GM12878 (cell line): ENCODE measurements around the gene SESN3. TPM values are rescaled to one million over a fixed set of nuclear protein-coding genes. Genes with fewer than 3 reads are reported as not detected.

Experiments
- ATAC-seq: fragments of 200-7000 bp; cut with Tn5 transposase; 3 replicates; pipeline ENCODE4 v1.9.1; 2020; ENCODE audit warnings: mild to moderate bottlenecking, moderate library complexity
- BruUV-seq: library from RNA; stranded (reverse); fragments of 400-500 nt; replicated peaks from 2 replicates; lab custom pipeline; 2021; lab: Mats Ljungman, UMichigan
- CTCF ChIA-PET: fragments of 300-600 bp; sonication (Branson Sonifier 250); formaldehyde crosslinking; extraction: SDS; loops from one replicate; lab custom pipeline; 2021; ENCODE audit warnings: inconsistent platforms; lab: Yijun Ruan, JAX
- POLR2A ChIA-PET: fragments of 350-600 bp; formaldehyde crosslinking; extraction: SDS; loops from one replicate; lab custom pipeline; 2021; ENCODE audit warnings: inconsistent platforms; lab: Charles Lee
- RAD21 ChIA-PET: fragments of 300-600 bp; sonication (Branson Sonifier 250); formaldehyde crosslinking; loops from one replicate; lab custom pipeline; 2023; ENCODE audit warnings: antibody characterized with exemption; ENCODE audit not compliant: unreplicated experiment; lab: Charles Lee
- SMC1A ChIA-PET: fragments of 300-600 bp; sonication (Branson Sonifier 250); formaldehyde crosslinking; loops from one replicate; lab custom pipeline; 2023; ENCODE audit not compliant: unreplicated experiment, uncharacterized antibody; lab: Charles Lee
- DNase-seq: peaks from one replicate; pipeline ENCODE4 v3.0.0-alpha.2; 2011; ENCODE audit warnings: low read depth, low spot score
- FAIRE-seq: peaks from 3 replicates; lab custom pipeline; 2011; peaks lifted over from hg19 to GRCh38; lab: Jason Lieb, UNC
- H2AFZ ChIP-seq: 2 replicates; pipeline ENCODE4 v1.6.0; 2011; ENCODE audit warnings: low read depth, low read length, control low read depth; ENCODE audit not compliant: control insufficient read depth
- H3K27ac ChIP-seq: 2 replicates; pipeline ENCODE4 v1.5.1; 2011; ENCODE audit warnings: control low read depth; ENCODE audit not compliant: control insufficient read depth, insufficient read depth
- H3K27me3 ChIP-seq, 2 experiments: replicated peaks in 1 of 2; 2 replicates each; pipeline versions ENCODE4 v1.6.0 to v1.6.1; 2011; ENCODE audit warnings: low read length in 1 of 2; ENCODE audit not compliant: control insufficient read depth in 2 of 2, insufficient read depth in 2 of 2
- H3K36me3 ChIP-seq, 2 experiments: 2 replicates each; pipeline ENCODE4 v1.5.1; 2011; ENCODE audit warnings: low read length in 1 of 2; ENCODE audit not compliant: control insufficient read depth in 2 of 2, insufficient read depth in 2 of 2
- H3K4me1 ChIP-seq: 2 replicates; pipeline ENCODE4 v1.6.1; 2011; ENCODE audit warnings: mild to moderate bottlenecking, low read length, moderate library complexity, mixed read lengths; ENCODE audit not compliant: control insufficient read depth, insufficient read depth
- H3K4me2 ChIP-seq: 2 replicates; pipeline ENCODE4 v1.6.0; 2011; ENCODE audit warnings: control low read depth; ENCODE audit not compliant: control insufficient read depth, insufficient read depth
- H3K4me3 ChIP-seq: fragments of 200-600 bp; sonication (generic); 2 replicates; pipeline ENCODE4 v1.5.1; 2016
- H3K79me2 ChIP-seq: 2 replicates; pipeline ENCODE4 v1.6.0; 2011; ENCODE audit warnings: low read length; ENCODE audit not compliant: control insufficient read depth, insufficient read depth
- H3K9ac ChIP-seq: 2 replicates; pipeline ENCODE4 v1.8.0; 2011; ENCODE audit warnings: low read length, control low read depth, mixed read lengths; ENCODE audit not compliant: control insufficient read depth, insufficient read depth
- H3K9me3 ChIP-seq: replicated peaks from 3 replicates; pipeline ENCODE4 v1.5.1; 2011; ENCODE audit warnings: mild to moderate bottlenecking, low read length; ENCODE audit not compliant: control insufficient read depth, insufficient read depth
- H4K20me1 ChIP-seq: 2 replicates; pipeline ENCODE4 v1.6.0; 2011; ENCODE audit not compliant: control insufficient read depth, insufficient read depth
- BACH1 ChIP-seq: fragments of 450-650 bp; IDR thresholded peaks from 2 replicates; pipeline ENCODE4 v1.6.1; 2017; ENCODE audit warnings: mild to moderate bottlenecking, borderline replicate concordance
- BCL11A ChIP-seq: IDR thresholded peaks from 2 replicates; pipeline ENCODE4 v1.6.1; 2011; ENCODE audit warnings: low read depth, low read length
- EP300 ChIP-seq, 2 experiments: fragments of 150-350 bp in 1 of 2; IDR thresholded peaks; 2 replicates each; pipeline ENCODE4 v1.6.1; 2011 to 2012; ENCODE audit warnings: low read depth in 2 of 2, low read length in 2 of 2, borderline replicate concordance in 1 of 2, improper control_type of control experiment in 1 of 2, inconsistent platforms in 1 of 2; ENCODE audit not compliant: control insufficient read depth in 1 of 2
- USF1 ChIP-seq: IDR thresholded peaks from 2 replicates; pipeline ENCODE4 v1.6.1; 2011; ENCODE audit warnings: borderline replicate concordance, low read depth, mild to moderate bottlenecking, moderate library complexity, mixed read lengths, low read length; ENCODE audit not compliant: insufficient read depth; ENCODE audit errors: extremely low read length
- ZNF24 ChIP-seq: fragments of 450-650 bp; IDR thresholded peaks from 2 replicates; pipeline ENCODE4 v1.6.1; 2017; ENCODE audit warnings: antibody characterized with exemption, mild to moderate bottlenecking
- WGBS: methylation state at CpG from one replicate; pipeline ENCODE4 v1.1.6; 2016; ENCODE audit warnings: low lambda C conversion rate; ENCODE audit not compliant: insufficient replicate concordance, insufficient coverage; ENCODE audit errors: missing lambda C conversion rate; 5-methylcytosine and 5-hydroxymethylcytosine counted together
- in situ Hi-C: fragments of 300-500 bp; cut with MboI; formaldehyde crosslinking; loops from 9 replicates; pipeline ENCODE4 v1.14.3; 2018; ENCODE audit warnings: mixed read lengths
- intact Hi-C: fragments of 100-400 bp; cut with micrococcal nuclease; formaldehyde crosslinking; loops from one replicate; pipeline ENCODE4 v1.14.2; 2022; ENCODE audit not compliant: unreplicated experiment
- polyA plus RNA-seq, 11 experiments: library from polyadenylated mRNA; depleted of rRNA in 4 of 11; unstranded in 6 of 11; stranded (reverse) in 5 of 11; fragments of >200 nt; fragmentation: Nextera tagmentation in 4 of 11; fragmentation: Illumina TruSeq in 1 of 11; extraction: Ambion mirVana in 4 of 11; extraction: Trizol in 1 of 11; gene quantifications; 1 replicate in 1 of 11; 2 replicates in 10 of 11; pipeline versions ENCODE4 v1.2.1 to v1.2.3, GENCODE V29; 2011 to 2016; ENCODE audit warnings: inconsistent platforms in 2 of 11, missing spikeins in 2 of 11, low read depth in 1 of 11
- total RNA-seq, 4 experiments: library from RNA; depleted of rRNA in 3 of 4; stranded (reverse); fragments of >200 nt in 3 of 4; fragmentation: Illumina TruSeq in 1 of 4; extraction: Trizol in 1 of 4; gene quantifications; 2 replicates each; pipeline versions ENCODE4 v1.2.1 to v1.2.3, GENCODE V29; 2013 to 2021
- TF ChIP-seq, protein P1 (sequence below): fragments of 450-650 bp; IDR thresholded peaks from 2 replicates; pipeline ENCODE4 v1.6.1; 2017; ENCODE audit warnings: mild to moderate bottlenecking, low read depth, inconsistent platforms; ENCODE audit not compliant: poor library complexity, severe bottlenecking

SESN3 gene
- total and polyA plus RNA-seq, 10 of the 15 experiments (the other 5 are each of a cell fraction or from before 2014, with no cell fraction given) = 0.64 to 6.7 (median 3.0) TPM

DNA sequence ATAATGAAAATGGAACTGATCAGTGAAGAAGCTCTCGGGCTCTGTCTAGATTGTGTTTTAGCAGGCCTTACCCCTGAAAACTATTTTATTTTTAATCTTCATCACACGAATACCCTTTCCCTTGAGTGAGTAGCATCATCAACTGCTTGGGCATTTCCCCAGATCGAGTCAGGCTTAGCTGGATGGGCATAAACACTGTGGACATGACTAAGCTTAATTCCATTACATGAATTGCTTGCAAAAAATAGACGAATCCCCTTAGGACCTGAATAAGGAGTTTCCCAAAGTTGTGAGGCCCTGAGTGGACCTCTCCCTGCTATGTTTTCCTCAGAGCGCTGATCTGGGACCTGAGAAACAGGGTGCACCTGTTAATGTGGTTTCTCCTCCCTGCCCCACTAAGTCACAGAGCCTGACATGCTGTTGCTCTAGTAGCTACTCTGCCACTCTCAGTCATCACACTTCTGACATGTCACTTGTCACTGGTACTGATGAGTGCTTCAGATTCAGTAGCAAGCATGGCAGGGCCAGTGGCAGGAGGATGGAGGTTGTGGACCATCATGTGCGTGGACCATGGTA is 87.8 kb downstream of the SESN3 start:
- 0 out of 4 replicates have a peak, but pooled peaks cover 0 to 2% of the 10 kb centered on the region in 2 experiments for H3K27me3 ChIP-seq
- in situ Hi-C loops = no loop called here
- no peak overlapping the region for H3K9ac ChIP-seq
- no peaks in the 10 kb centered on the region for H3K79me2 ChIP-seq
- no peak for ATAC-seq
- intact Hi-C loops = no loop called here
- TF ChIP-seq BACH1 = no peak
- TF ChIP-seq, protein P1, sequence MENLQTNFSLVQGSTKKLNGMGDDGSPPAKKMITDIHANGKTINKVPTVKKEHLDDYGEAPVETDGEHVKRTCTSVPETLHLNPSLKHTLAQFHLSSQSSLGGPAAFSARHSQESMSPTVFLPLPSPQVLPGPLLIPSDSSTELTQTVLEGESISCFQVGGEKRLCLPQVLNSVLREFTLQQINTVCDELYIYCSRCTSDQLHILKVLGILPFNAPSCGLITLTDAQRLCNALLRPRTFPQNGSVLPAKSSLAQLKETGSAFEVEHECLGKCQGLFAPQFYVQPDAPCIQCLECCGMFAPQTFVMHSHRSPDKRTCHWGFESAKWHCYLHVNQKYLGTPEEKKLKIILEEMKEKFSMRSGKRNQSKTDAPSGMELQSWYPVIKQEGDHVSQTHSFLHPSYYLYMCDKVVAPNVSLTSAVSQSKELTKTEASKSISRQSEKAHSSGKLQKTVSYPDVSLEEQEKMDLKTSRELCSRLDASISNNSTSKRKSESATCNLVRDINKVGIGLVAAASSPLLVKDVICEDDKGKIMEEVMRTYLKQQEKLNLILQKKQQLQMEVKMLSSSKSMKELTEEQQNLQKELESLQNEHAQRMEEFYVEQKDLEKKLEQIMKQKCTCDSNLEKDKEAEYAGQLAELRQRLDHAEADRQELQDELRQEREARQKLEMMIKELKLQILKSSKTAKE = no peak
- TF ChIP-seq ZNF24 = no peak
- TF ChIP-seq EP300 (IDR thresholded peaks at IDR 0.05; ENCODE audit: borderline replicate concordance in 1 of 2, control insufficient read depth in 1 of 2, low read depth in 2 of 2, low read length in 2 of 2) = no peak
- no peak for TF ChIP-seq BCL11A
- TF ChIP-seq USF1 = no peak
- H2AFZ ChIP-seq = no peak overlapping the region
- no TSS peak for BruUV-seq
- SMC1A ChIA-PET = interaction anchor here (1.0 to 8.3 kb wide), 4 partner anchors 16 to 520 kb away, joined by 3 to 170 read pairs (median 4); partner anchors contain the start of gene SRSF8
- H3K36me3 ChIP-seq = no peaks in the 10 kb centered on the region
- no peaks in the 10 kb centered on the region for H3K4me1 ChIP-seq
- no peak overlapping the region for H3K4me3 ChIP-seq
- no peak overlapping the region for H3K4me2 ChIP-seq
- CTCF ChIA-PET = interaction anchor here (0.8 to 24.1 kb wide), 4 partner anchors 7 to 634 kb away, joined by 3 to 459 read pairs (median 4); partner anchors contain the start of gene SRSF8
- WGBS = 23% methylated on average over 6 of the region's 6 CpGs
- DNase-seq = no peak
- RAD21 ChIA-PET = interaction anchor here (1.3 to 8.0 kb wide), 4 partner anchors 10 to 169 kb away, joined by 3 to 110 read pairs (median 4); partner anchors contain the start of genes CWC15, ENDOD1, KDM4D and SRSF8
- H3K9me3 ChIP-seq = no peaks in the 10 kb centered on the region
- no peak for FAIRE-seq
- H3K27ac ChIP-seq = no peak overlapping the region
- no peaks in the 10 kb centered on the region for H4K20me1 ChIP-seq
- POLR2A ChIA-PET = no interaction called here
